ENCODE data around the gene FYN.

Gene FYN

GRCh38 chr6:111766201-111766857, 106.9 kb downstream of the FYN start:
- DNase-seq: no peak

DNA sequence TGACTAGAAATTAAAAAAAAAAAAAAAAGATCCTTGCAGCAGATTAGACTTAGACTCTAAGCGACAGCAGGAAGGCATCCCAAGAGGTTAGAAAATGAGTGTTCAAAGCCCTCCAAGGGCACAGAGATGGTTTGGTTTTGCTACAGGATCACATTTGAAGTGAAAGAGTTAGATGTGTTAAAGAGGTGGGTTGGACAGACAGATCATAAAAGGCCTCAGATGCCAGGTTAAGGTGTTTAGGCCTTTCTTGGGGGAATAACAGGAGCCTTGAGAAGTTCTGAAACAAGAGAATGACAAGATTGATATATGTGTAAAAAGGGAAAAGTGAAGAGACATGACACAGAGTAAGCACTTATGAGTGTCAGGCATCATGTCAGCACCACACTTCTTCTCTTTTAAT, 107.5 kb downstream of the FYN start:
- DNase-seq: no peak

DNA sequence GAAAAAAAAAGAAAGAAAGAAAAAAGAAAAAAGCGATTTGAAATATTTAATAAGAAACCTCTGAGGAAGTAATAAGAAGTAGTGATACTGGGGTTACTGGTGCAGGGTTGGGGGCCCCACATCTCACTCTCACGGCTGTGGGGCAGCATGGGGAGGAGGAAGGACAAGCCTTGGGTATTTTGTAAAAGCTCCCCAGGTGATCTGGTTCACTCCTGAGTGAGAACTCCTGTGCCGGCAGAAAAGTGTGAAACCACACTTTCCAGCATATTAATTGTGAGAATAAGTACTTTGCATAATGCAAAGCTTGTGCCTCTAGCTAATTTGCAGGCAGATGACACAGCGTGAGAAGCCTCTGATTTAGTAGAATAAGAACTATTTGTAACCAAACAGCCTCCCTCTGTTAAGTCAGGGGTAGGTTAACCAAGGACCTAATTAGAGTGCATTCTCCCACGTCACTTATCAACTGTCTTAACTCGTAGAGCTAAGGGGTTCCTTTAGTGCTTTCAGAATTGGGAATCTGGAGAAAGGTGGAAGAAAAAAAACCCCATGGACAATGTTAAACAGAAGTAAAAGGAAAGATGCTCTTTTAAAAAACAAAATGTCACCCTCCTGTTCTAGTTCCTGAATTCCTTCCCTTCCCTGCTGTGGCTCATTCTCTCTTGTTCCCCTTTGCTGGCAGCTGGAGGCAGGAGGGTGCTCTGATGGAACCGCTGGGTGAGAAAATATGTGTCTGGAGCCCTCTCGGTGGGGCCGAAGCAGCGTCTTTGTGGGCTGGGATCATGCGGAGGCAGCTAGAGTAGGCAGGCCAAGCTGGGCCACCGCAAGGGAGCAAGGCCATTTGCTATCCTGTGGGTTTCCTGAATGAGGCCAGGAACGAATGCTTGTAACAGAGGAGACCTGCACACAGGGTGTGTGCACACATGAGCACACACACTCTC, 108.7 kb downstream of the FYN start:
- no peak for DNase-seq

DNA sequence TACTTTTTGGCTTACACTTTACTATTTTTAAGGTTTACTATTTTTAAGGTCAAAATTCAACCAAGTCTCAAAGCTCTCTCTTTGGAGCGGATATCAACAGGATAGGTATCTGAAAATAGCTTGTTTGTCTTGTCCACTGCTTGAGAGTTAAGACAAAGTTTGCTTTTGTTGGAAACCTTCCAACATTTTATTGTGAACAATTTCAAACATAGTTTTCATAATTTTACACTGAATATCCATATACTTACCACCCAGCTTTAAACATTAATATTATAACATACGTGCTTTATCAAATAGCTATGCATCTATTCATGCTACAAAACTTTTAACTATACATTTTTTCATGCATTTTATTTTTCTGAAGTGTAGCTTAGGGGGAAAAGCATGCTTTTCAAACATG, 109.9 kb downstream of the FYN start:
- DNase-seq: no peak

DNA sequence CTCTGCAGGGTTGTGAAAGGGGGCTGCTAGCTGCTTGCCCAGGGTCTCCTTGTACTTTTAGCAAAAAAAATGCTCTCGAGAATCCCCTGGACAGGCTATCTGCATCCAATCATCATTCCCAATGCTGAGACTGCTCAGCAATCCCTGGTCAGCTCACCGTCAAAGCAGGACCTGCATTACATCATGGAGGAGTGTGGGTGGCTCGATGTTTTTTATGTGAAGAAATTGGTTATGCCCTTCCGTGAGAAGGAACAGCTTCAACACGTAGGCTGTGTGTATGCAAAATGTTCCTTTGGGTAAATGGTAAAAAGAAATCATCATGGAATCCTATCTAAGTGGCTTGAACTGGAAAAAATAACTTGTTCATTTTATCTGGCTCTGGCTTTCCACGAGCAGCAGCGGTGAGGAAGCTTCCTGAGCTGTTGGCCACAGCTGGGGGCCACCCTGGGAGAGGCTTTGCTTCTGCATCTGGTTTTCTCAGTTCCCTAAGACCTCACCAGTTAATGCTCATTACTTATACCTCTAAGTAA, 111.4 kb downstream of the FYN start:
- no peak for DNase-seq

GRCh38 chr6:111761212-111761611, 112.0 kb downstream of the FYN start:
- DNase-seq: no peak

DNA sequence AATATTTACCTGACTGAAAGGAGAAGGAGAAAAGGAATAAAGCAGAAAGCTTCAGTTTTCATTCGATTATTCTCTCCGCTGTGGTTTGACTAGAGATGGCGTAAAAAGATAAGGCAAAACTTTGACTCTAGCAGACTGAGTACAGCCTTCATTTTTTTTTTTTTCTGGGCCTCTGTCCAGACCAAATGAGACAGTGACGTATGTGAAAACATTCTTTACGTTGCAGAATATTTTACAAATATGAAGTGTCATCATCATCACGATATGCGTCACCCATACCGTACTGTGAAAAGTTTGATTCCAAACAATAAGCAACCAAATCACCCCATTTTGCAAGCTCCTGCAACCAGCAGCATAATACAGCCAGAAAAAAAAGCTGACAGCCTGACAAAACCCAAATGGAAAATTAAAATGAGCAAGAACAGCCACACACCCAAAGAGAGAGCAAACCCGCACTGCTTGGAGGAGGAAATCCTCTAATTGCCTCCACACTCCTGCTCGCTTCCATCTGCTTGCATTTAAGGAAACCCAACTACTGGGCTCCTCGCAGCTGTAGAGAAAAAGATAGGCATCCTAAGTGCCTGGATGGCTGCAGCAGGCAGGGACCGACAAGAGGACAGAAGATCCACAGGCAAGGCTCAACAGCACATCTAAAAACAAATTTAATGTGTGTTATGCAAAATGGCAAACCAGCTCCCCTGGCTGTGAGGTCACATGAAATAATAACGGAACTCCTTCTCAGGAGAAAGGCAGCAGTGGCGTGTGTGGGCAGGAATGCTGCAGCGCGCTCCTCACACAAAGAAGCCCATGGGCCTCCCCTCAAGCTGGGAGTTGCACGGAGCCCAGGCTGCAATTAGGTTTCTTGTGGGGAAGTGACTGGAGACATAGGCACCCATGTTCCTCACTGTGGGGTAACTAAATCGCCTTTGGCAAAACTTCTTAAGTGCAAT, 113.1 kb downstream of the FYN start:
- no peak for DNase-seq

GRCh38 chr6:111759331-111759835, 113.9 kb downstream of the FYN start:
- no peak for DNase-seq

DNA sequence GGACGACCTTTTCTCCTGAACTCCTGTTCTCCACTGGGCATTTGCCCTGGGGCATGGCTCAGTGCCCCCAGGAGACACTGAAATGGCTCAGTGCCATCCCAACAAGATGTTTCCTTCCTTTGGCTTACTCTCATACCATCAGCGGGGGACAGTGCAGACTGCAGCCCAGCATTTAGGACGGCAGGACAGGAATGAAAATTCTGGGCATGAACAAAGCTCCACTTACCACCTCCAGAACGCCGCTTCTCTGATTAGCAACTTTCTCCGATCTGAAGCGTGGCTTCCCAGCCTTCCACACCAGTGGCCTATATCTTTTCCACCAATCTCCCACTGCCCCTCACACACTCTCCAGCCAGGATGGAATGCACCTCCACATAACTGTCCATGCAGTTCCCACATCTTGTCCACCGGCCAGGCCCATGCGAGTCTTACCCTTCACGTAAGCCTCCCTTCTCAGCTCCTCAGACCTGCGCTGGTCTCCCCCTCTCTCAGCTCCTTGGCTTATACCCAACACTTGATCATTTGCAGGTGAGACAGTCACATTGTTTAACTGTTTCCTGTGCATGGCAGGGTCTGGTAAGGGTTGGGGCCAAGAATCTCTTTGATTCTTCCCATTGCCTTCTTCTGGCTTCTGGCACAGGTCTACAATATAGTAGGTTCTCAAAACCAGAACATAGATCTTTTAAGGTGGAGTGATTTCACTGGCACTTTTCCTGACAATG, 114.5 kb downstream of the FYN start:
- no peak for DNase-seq

DNA sequence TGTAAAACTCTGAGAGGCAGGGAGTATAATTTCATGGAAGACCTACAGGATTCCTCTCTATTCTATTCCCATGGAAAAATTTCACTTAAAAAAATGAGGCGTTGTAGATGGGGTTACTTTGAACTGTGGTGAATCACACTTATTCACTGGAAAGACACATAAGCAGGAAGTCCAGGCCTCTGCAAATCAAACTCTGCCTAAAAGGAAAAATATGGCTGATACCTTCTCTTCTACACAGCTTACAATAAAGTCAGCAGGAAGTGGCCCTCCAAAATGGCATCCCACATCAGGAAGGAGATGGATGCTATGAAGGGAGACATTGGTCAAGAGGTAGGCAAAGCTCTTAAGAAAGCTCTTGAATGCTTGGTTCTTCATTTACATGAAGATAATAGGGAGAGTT, 115.9 kb downstream of the FYN start:
- DNase-seq: no peak

- no peak for DNase-seq
Observed at GRCh38 chr6:111754423-111754822, 118.8 kb downstream of the FYN start.

DNA sequence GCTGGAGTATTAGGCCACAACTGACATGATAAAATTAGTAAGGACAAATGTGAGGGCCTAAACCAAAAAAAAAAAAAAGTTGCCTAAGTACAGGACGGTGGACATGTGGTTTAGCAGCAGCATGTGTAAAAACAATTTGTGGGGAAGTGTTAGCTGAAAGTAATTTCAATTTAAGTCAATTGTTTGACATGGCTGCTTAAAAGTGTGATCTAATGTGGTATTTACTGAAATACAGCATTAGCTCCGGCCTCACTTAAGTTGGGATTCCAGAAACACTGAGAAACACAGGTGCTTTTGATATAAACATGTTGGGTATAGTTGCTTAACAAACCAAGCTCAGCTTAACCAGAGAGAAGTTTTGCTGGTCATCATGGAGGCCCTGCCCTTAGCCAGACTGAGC, 119.7 kb downstream of the FYN start:
- no peak for DNase-seq

DNA sequence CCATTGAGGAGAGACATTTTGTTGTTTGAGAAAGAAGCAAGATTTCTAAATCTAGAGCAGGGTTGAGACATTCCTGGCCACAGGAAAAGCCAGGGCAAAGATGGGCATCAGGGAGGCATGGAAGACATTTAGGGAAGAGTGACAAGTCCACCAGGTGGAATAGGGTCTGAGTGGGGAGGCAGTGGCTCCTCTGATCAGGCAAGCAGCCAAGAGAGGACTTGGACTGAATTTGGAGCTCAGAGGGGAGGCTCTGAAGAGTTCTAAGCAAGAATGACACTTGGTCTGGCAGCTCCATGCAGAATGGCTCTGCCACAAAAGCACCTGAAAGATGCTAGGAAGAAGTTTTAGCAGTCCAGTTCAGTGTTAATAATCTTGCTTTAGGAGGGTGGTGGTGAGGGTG, 120.8 kb downstream of the FYN start:
- DNase-seq: no peak

DNA sequence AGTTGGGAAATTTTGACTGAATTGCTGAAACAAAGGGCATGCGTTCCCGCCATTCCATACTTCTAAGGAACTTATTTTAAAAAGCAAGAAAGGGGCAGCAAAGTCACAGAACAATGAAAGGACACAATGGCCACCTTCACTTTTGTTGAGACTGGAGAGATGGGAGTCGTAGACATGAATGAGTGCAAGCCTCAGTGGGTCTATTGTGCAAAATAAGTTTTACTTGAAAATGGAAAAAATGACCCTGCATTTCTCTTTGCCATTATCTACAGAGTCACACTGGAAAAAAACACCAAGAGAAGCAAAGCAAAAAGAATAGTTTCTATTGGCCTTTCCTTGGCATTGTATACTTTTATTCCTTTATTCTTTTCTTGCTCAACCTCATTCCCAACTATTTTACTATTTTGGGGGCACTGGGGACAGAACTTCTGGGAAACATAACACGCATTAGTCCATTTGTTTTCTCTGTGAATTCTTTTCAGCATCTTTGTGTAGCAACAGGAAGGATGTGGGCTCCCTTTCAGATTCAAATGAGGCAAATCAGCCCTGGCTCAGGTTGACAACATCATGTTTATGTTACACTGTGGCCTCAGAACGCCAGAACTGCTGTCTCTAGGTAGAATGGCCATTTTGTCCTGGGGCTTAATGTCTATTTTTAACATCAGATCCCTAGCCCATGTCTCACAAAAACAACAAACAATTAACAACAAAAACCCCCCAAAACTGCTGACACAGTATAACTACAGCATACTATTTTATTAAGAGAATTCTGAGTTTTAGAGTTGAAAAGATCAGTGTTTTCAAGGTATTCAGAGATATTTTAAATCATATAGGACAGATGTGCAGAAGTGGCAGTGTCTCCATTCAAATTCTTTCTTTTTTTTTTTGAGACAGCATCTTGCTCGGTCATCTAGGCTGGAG, 122.2 kb downstream of the FYN start:
- no peak for DNase-seq

GRCh38 chr6:111750153-111750552, 123.1 kb downstream of the FYN start:
- no peak for DNase-seq

GRCh38 chr6:111748231-111748647, 125.0 kb downstream of the FYN start:
- no peak for DNase-seq

DNA sequence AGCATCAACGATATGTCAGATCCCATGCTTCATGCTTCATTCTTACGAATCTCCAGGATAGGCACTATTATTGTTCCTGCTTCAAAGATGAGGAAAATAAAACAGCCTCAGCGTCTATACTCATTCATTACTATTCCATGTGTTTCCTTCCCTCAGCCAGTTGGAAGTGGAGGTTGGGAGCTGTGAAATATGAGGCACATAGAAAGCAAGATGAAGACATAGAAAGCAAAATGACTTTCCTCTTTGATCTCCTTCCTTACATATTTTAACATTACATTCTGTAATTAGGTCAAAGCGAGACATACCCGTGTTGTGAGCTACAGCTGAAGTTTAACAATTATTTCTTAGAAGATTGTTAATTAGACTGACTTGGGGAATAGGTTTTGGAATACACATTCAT, 125.4 kb downstream of the FYN start:
- no peak for DNase-seq

GRCh38 chr6:111747396-111747795, 125.9 kb downstream of the FYN start:
- no peak for DNase-seq

DNA sequence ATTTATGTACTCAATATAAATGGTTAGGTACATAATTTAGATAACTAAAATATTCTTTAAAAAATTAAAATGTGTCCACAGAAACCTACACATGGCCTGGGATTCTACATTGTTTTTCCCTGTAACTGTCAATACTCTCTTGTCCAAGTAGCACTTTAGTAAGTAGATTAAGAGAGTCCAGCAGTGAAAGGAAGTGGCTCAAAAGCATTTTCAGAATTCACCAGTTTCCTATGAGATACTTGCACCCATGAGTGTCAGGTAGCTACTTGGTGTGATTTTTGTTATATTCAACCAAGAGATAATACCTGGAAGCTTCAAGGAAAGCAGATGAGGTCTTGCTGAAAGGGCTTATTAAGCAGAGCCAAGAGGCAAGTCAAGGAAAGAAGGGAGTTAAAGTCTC, 126.3 kb downstream of the FYN start:
- no peak for DNase-seq

DNA sequence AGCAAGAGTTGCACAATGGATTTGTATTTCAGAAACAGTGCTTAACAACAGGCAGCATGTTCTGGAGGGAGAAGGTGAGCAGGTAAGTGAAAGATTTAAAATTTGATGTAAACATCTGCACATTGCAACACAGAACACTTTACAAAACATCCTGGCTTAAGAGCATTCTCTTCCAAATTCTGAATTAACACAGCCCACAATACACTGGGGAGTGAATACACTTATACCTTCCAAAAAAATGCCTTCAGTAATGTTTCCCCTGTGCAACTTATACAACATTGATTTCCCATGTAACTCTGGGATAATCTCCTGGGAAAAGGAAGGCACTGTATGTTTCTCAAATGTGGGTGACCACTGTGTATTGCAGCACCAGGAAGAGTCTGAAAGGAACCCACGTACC, 127.6 kb downstream of the FYN start:
- no peak for DNase-seq

- DNase-seq: no peak
Observed at GRCh38 chr6:111745186-111745585, 128.1 kb downstream of the FYN start.

All from SIG-M5 (cell line).